Stimulated activated CD4-positive, alpha-beta T cell treated with anti-CD3 and anti-CD28 coated beads, Interleukin-4, amount 100 ng/mL, for 48 hours (primary cell): ENCODE results near the gene MAN2A2.

Experiments used
- DNase-seq, 2 donors: peaks; one replicate each; pipeline ENCODE4 v3.0.0-alpha.2; 2020; ENCODE audit warnings: low read depth in 2 of 2

The MAN2A2 gene

GRCh38 chr15:90960298-90961091, 57.4 kb downstream of the MAN2A2 start:
- DNase-seq, result no peak

DNA sequence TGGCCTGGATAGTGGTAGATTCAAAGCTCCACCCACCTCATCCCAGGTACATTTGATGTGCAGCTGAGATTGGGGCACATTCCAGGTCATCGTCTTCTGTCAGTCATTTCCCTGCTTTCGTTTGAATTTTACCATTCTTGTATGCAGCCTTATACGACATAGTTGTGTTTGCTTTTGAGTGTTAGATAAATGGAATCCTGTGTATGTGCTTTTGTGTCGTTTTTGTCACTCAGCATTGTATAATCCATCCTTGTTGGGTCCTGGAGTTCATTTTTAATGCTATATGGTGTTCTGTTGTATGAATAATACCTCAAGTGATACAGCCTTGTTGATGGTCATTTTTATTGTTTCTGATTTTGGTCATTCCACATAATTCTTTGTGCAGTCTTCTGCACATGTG, 58.9 kb downstream of the MAN2A2 start:
- no peak for DNase-seq

- no peak for DNase-seq
These were observed 63.2 kb downstream of the MAN2A2 start for GRCh38 chr15:90966262-90966661.

- DNase-seq, result no peak
These were observed 64.1 kb downstream of the MAN2A2 start for GRCh38 chr15:90967206-90967605.

GRCh38 chr15:90968434-90968833, 65.3 kb downstream of the MAN2A2 start:
- DNase-seq, result no peak

GRCh38 chr15:90970274-90970673, 67.2 kb downstream of the MAN2A2 start:
- no peak for DNase-seq

- DNase-seq, result no peak
These were observed 69.0 kb downstream of the MAN2A2 start for GRCh38 chr15:90972133-90972532.
